GM19467 (cell line): ENCODE measurements around the gene HPCAL1.
"Not testable (repeated sequence)": the region's sequence is repeated elsewhere in the genome, so short reads cannot be mapped to it uniquely, and the experiment has no call there.

Experiments
- ATAC-seq: cut with Tn5 transposase; IDR thresholded peaks from one replicate; pipeline ENCODE4 v1.9.1; 2021; ENCODE audit warnings: mild to moderate bottlenecking, moderate library complexity; ENCODE audit not compliant: unreplicated experiment

The HPCAL1 gene

DNA sequence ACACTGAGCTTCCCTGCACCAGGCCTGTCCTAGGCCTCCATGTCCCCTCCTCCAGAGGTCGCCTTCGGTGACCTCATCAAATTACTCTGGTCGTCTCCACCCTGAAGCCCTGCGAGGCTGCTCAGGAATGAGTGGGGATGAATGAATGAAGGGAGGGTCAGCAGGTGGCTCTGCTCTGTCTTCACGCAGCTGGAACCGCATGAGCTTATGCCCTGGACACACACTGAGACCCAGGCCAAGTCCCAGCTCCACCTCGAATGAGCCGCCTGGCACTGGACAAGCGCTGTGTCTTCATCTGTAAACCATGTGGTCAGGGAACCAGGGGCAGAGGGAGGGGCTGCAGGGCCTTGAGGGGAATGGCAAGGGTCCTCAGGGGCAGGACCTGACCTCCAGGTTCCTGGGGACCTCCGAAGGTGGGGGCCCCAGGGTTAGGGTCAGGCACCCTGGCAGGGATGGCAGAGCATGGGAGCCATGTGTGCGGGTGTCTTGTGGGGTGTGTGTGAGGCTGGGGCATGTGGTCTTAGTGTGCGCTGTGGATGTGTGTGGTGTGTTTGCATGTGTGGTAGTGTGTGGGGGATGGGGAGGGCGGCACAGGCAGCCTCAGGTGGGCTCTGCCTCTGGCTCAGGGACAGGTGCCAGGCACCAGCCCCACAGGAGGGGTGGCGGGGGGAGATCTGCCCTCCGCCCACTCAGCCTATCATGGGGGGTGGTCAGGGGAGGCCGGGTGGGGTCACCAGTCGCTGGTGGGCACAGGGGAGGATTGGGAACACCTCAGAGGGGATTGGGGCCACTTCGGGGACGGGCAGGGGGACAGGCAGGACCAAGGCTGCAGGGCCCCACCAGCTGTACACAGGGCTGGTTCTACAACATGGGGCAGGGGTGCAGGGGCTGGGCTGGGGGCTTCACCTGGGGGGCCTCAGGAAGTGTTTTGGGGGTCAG, 131.5 kb downstream of the HPCAL1 start:
- no peak for ATAC-seq

DNA sequence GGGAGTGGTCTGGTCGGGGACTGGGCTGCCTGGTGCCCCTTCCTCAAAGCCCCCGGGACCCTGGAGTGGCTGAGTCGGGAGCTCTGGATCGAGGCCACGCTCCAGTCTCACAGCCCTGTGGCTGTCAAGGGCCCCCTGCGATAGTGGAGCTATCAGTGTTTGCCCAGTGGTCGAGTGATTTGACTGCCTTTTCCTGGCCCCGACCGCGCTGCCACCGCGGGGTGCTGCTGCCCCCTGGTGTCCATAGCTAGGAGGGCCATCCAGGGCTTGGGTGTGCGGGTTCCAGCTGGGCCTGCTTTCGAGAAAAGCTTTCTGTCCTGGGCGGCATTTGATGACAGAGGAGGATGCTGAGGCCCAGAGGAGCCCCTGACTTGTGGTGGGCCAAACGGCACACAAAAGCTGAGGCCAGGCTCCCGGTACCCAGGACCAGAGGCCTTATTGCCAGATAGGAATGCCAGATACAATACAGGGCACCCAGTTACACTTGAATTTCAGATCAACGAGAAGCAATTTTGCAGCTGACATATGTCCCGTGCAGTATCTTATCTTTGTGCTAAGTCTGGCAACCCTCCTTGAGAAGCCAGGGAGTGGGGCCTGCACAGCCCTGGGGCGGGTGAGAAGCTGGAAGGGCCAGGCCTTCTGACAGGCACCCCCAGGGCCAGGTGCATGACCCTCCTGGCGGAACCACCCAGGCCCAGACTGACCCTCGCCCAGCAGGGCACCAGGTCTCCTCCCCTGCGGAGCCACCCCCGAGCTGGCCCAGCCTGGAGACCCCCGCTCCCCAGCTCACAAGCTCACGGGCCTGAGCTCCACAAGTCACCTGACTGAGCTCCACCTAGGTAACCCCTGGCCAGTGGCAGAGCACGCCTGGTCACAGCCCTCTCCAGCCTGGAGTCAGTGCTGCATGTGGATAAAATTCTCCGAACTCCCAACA, 132.4 kb downstream of the HPCAL1 start:
- ATAC-seq = peak; percentile 77

DNA sequence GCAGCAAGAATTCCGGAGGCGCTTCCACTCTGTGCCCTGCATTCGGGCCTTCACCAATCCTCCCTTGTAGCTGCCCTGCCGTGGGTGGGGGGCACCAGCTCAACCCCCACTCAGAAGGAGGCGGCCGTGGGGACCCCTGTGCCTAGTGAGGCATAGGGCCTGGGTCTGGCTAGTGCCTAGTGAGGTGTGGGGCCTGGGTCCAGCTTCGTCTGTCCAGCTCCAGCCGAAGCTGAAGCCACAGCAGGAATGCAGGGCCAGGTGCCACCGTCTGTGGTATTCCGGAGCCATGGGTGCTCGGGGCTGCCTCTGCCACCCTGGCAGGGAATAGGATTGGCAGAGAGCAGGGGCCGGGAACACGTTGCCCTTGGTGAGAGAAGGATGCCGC, 133.1 kb downstream of the HPCAL1 start:
- no peak for ATAC-seq

DNA sequence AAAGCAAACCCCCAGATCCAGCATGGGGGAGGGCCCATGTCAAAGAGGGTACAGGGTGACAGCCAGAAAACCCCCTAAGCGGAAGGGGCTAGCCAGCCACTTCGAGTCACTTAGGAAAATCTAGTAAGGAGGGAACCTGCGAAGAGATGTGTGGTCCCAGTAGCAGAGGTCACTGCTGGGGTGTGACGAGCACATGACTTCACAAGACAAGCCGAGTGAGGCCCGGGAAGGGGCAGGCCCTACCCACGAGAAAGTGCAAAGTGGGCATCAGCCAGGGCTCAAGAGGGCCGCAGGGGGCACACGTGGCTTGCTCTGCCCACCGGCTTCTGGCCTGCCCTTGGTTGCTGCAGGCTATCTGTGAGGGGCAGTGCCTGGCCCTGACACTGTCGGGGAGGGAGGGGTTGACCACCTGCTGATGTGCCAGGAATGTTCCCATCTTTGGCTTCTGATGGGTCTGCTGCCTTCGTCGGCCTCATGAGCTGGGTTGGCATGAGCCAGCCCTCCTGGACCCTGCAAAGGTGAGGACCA, 133.9 kb downstream of the HPCAL1 start:
- ATAC-seq = no peak

DNA sequence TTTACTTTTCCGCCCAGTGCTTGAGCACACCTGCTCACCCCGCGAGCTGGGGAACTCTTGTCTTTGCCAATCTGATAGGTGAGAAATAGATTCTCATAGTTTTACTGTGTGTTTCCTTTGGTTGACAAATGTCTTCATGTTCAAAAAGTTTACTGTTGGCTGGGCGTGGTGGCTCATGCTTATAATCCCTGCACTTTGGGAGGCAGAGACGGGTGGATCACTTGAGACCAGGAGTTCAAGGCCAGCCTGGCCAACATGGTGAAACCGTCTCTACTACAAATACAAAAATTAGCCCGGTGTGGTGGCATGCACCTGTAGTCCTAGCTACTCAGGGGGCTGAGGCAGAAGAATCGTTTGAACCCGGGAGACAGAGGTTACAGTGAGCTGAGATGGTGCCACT, 135.1 kb downstream of the HPCAL1 start:
- ATAC-seq = no peak

DNA sequence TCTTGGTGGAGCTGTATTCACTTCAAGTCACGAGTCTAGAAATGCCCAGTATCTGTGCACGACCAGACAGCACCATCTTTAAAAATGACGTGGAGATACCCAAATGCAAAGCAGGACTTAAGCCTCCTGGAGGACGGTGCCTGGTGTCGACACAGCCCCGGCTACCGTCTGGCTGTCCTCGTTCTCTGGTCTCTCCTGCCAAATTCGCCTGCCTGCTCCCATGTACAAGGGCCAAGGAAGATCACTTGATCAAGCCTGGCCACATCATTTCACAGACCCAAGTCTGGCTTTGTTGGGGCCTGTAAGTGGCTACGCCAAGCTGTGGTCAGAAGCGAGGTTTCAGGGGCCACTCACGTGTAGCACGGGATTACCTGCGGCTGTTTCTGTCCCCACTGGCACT, 136.0 kb downstream of the HPCAL1 start:
- ATAC-seq = no peak

DNA sequence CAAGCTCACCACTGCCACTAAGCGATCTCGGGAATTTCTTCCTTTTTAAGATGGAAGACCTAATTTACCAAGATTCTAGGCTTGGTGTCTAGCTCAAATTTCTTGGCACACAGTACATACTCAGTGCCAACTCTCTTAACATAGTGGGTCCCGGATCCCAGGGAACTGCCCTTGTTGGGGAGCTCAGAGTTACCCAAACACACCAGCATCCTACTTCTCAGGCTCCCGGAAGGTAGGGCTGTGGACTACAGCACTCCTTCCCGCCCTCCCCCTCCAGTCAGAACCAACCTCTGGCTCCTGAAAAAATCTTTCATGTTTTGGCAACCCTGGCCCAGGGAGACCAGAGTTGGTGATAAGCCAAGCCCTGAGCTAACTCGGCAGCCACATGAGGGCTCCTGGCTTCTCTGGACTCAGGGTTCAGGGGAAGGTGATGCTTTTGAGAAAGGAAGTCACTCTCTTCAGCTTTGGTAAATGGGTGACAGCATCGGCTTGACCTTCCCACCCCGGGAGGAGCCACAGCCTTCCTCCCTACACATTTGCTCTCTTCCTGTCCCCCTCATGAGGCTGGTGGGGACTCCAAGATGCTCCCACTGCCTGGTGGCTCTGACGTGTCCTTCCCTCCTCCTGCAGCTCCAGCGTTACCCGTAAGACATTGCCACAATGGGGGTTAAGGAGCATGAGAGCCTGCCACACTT, 136.6 kb downstream of the HPCAL1 start:
- ATAC-seq = no peak

DNA sequence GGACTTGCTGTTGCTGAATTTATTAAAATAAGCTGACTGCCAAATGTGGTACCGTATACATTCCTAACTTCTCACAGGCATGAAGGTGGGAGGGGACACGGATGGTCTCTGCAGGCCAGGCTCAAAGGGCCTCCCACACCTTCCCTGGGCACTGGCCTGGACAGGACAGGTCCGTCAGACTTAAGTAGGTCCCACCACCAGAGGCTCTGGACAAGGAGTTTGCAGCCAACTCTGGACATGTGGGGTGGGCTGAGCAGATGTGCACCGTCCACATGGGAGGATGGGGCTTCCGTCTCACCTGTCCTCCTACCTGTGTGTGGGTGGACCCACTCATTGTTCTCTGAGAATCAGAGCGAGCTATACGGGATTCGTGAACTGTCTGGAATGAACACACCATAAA, 137.3 kb downstream of the HPCAL1 start:
- ATAC-seq = no peak

DNA sequence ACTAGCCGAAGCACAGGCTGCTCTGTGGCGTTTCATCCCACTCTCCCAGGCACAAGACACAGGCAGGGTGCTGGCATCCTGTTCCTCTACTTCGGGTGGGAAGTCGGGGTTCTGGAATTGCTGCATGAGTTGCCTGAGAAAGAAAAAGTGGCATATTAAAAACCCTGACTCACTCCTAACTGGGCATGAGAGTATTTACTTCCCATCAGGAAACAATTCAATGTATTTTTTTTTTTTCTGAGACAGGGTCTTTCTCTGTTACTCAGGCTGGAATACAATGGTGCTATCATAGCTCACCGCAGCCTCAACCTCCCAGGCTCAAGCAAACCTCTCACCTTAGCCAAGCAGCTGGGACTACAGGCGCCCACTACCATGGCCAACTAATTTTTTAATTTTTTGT, 138.0 kb downstream of the HPCAL1 start:
- no peak for ATAC-seq

DNA sequence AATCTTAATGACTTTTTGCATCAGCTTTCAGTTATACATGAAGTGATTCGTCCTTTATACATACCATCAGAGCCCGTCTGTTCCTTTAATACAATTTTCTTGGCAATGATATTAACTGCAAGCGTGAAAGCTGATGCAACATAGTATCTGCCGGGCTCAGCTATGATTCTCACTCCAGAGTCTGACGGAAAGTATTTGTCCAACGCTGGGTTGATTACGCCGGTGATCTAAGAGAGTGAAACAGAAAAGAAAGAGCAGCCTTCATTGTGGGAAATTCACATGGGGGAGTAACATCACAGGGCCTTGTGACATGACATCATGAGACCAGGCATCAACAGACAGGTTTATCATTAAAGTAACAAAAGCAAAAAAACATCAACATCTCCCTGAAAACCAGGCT, 139.2 kb downstream of the HPCAL1 start:
- ATAC-seq = no peak

DNA sequence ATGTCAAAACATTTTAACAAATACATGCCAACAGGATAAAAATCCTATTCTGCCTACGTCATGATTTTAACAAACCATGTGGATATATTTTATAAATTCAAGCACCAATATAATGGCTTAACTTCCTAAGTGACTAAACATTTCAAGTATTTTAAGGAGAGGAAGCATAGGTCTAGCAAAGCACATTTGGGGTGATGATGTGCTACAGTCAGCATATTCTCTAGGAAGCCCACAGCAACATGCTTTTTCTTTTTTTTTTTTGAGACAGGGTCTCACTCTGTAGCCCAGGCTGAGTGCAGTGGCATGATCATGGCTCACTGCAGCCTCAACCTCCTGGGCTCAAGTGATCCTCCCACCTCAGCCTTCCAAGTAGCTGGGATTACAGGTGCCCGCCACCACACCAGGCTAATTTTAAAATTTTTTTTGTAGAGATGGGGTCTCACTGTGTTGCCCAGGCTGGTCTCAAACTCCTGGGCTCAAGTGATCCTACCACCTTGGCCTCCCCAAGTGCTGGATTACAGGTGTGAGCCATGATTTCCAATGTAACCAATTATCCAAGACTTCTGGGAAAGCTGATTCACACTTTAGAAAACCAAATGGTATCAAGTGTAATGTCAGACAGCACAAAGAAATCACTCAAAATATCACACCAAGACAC, 139.9 kb downstream of the HPCAL1 start:
- ATAC-seq = not testable (repeated sequence)

DNA sequence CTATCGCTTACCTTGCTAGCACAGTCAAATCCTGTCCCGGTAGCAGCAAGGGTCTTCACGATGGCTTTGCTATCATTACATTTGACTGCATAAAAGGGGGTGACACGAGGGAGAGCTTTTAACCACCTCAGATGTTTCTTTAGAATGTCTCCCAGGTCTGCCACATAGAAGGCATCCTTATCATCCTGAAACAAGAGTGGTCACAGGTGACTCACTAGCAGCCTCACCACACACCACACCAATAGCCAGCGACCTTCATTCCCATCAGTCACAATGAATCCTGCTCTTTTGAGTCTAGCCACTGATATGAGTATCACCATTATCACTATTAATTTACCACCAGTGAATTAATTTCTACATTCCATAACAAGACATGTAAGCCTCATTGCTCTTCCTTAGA, 141.8 kb downstream of the HPCAL1 start:
- ATAC-seq = no peak

DNA sequence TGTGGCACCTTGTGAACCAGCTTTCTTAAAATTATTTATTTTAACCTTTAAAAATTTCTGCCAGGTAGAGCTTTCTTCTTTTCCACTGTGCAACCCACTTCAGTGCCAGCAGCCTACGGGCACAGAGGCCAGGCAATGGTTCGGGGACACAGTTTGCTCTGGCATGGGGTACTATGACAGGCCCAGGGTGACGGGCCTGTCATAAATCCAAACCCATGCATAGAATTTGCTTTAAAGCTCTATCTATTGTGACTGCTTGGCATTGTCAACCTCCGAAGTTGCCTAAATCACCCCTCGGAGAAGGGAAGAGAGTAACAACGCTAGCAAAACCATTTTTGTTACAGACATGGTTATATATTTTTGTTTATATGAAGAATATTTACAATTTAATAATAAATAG, 143.9 kb downstream of the HPCAL1 start:
- no peak for ATAC-seq

DNA sequence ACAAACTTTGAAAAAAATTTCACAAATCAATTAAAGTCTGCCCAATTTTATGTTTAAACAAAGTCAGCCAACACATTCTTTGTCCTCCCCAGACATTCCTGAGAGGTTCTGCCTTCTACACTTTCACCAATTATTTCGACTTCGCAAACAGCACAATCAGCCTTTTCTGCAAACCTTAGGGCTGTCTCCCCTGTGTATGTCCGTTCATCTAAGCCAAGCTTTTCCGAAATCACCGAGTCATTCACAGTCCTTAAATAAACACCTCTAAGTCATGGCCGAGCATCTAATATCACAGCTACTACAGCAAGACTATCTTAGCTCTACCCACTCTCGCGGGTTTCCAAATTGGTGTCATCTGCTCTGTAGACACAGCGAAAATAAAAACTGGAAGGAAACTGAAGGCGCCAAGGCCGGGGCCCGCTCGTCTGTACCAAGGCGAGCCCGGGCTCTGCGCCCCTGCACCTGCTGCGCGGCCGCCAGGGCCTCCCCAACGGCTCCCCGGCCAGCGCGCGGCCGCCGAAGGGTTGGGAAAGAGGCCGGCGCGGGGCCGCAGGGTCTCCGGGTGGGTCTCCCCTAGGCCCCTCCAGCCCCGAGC, 144.7 kb downstream of the HPCAL1 start:
- peak; percentile 19 for ATAC-seq

DNA sequence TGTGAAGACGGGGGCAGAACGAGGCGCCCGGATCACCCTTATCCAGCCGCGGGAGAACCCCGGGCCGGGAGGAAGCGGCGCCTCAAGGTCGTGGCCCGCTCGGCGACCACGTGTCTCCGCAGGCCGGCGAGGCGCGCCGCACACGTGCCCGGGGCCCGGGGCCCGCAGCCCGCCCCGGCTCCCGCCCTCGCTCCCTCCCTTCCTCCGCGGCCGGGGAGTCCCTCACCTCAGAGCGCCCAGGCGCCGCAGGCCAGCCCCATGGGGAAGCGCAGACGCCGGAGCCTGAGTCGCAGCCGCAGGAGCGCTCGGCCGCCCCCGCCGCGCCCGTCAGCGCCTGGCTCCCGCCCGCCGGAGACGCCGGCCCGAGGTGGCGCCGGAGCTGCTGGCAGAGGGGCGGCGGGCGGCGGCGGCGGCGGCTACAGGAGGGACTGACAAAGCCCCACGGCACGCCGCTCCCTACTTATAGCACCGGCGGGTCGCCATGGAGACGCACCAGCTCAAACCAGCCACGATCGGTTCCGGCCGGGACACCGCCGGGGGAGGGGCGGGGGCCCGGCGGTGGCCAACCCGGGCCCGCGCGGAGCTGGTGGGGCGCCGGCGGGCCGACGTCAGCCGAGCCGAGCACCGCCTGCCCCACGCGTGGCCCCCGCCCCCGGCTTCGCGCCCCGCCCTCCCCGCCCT, 145.3 kb downstream of the HPCAL1 start, which contains the start of gene ODC1:
Gene ODC1 (minus strand): TSS at position 433 of the 681 bp plus-strand sequence. CDS start 3,295 bp downstream, outside the sequence.
- peak; percentile 68 for ATAC-seq

DNA sequence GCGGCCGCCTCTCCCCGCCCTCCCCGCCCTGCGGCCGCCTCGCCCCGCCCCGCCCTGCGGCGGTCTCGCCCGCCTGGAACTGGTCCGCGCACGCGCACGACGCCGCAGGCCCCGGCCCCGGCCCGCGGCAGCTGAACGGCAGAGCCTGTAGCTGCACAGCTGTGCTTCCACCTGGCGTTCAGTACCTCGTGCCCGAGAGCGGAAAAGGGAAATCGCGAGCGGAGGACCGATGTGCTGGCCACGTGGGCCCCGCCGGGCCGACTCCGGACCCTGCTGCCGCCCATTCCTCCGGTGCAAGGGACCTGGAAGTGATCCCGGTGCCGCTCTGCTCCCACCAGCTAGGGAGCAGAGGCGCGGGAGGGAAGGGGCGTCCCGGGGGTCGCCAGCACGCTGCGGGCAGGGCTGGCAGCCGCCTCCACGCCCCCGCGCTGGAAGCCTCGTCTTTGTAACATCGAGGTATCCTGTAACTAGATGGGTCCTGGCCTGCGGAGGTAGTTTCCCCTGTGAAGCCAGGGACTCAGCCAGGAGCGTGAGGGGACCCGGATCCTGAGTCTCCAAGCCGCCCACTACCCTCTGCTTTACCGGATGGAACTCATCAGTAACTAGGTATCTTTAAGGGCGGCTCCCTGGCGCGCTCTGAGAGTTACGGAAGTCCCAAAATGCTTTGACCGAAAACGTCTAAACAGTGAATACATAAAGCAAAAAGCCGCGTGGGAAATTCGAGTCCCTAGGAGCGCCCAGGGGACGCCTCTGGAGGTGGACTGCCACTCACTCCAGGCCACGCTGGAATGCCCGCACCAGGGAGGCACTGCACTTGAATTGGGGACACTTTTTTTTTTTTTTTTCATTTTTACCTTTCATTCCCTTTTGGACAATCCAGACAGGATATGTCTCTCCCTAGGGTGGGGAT, 146.1 kb downstream of the HPCAL1 start:
- ATAC-seq = peak; percentile 57

DNA sequence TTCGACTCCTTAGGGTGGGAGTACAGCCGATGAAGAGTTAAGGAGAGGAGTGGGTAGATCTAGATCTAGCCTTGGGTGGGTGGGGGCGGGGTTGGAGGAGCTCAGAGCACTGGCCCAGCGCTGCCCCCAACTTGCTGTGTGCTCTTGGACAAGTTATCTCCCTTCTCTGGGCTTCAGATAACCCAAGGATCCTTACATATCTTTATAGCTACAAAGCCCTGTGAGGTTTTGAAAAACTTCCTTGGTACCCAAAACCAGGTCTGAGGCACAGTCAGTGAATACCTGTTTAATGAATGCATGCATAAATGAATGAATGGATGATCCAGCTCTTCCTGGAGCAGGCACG, 146.8 kb downstream of the HPCAL1 start:
- ATAC-seq = no peak
